Stimulated activated naive CD8-positive, alpha-beta T cell treated with anti-CD3 and anti-CD28 coated beads, Interleukin-15, Interleukin-2, amounts not matched to agents 100 ng/mL and 50 ng/mL, for 24 hours (primary cell): Measurements from ENCODE around the gene CHCHD4.

Experiments
- H3K27ac Mint-ChIP-seq: one replicate; pipeline ENCODE4 v1.8.0; 2021; ENCODE audit warnings: mild to moderate bottlenecking, mixed read lengths
- H3K27me3 Mint-ChIP-seq: one replicate; pipeline ENCODE4 v1.8.0; 2021; ENCODE audit warnings: mixed read lengths
- H3K36me3 Mint-ChIP-seq: one replicate; pipeline ENCODE4 v1.8.0; 2021; ENCODE audit warnings: low read depth, mixed read lengths
- H3K4me1 Mint-ChIP-seq: one replicate; pipeline ENCODE4 v1.8.0; 2021; ENCODE audit warnings: low read depth, mixed read lengths
- H3K4me3 Mint-ChIP-seq: one replicate; pipeline ENCODE4 v1.8.0; 2021; ENCODE audit warnings: mild to moderate bottlenecking, mixed read lengths
- H3K9me3 Mint-ChIP-seq: one replicate; pipeline ENCODE4 v1.8.0; 2021; ENCODE audit warnings: mixed read lengths

The CHCHD4 gene

GRCh38 chr3:14143271-14144225 is 18.9 kb upstream of the CHCHD4 start:
- Mint-ChIP-seq H3K9me3 (no peaks in the 10 kb centered on the region), H3K36me3 (peaks cover 43% of the 10 kb centered on the region), H3K27ac (peak overlapping the region; percentile 86), H3K27me3 (no peaks in the 10 kb centered on the region), H3K4me3 (peak overlapping the region; percentile 26), H3K4me1 (peaks cover 50% of the 10 kb centered on the region)

- H3K9me3 Mint-ChIP-seq: no peaks in the 10 kb centered on the region
- no peak overlapping the region for H3K4me3 Mint-ChIP-seq
- peaks cover 47% of the 10 kb centered on the region for H3K36me3 Mint-ChIP-seq
- H3K27ac Mint-ChIP-seq: peak overlapping the region; percentile 75
- no peaks in the 10 kb centered on the region for H3K27me3 Mint-ChIP-seq
- peaks cover 50% of the 10 kb centered on the region for H3K4me1 Mint-ChIP-seq
These were observed 18.0 kb upstream of the CHCHD4 start for GRCh38 chr3:14142567-14143270.

- no peak overlapping the region for H3K4me3 Mint-ChIP-seq
- H3K36me3 Mint-ChIP-seq: peaks cover 48% of the 10 kb centered on the region
These were observed 17.1 kb upstream of the CHCHD4 start for GRCh38 chr3:14141602-14142341.

GRCh38 chr3:14141144-14141543 is 16.5 kb upstream of the CHCHD4 start:
- peaks cover 44% of the 10 kb centered on the region for H3K36me3 Mint-ChIP-seq
- H3K4me3 Mint-ChIP-seq: no peak overlapping the region
- H3K4me1 Mint-ChIP-seq: peaks cover 50% of the 10 kb centered on the region
- no peak overlapping the region for H3K27ac Mint-ChIP-seq
- H3K9me3 Mint-ChIP-seq: no peaks in the 10 kb centered on the region
- H3K27me3 Mint-ChIP-seq: no peaks in the 10 kb centered on the region

More at GRCh38 chr3:14141602-14142341, 17.1 kb upstream of the CHCHD4 start:
- Mint-ChIP-seq H3K9me3 (no peaks in the 10 kb centered on the region), H3K27me3 (no peaks in the 10 kb centered on the region), H3K27ac (peak overlapping the region; percentile 75), H3K4me1 (peaks cover 50% of the 10 kb centered on the region)

GRCh38 chr3:14140668-14141067 is 16.0 kb upstream of the CHCHD4 start:
- peaks cover 50% of the 10 kb centered on the region for H3K4me1 Mint-ChIP-seq
- H3K4me3 Mint-ChIP-seq: no peak overlapping the region
- no peak overlapping the region for H3K27ac Mint-ChIP-seq
- peaks cover 49% of the 10 kb centered on the region for H3K36me3 Mint-ChIP-seq
- no peaks in the 10 kb centered on the region for H3K27me3 Mint-ChIP-seq
- no peaks in the 10 kb centered on the region for H3K9me3 Mint-ChIP-seq

- Mint-ChIP-seq H3K36me3 (peaks cover 49% of the 10 kb centered on the region), H3K4me3 (no peak overlapping the region), H3K27me3 (no peaks in the 10 kb centered on the region), H3K9me3 (no peaks in the 10 kb centered on the region), H3K4me1 (peaks cover 43% of the 10 kb centered on the region), H3K27ac (no peak overlapping the region)
These were observed 15.1 kb upstream of the CHCHD4 start for GRCh38 chr3:14139771-14140170.

- no peak overlapping the region for H3K27ac Mint-ChIP-seq
- H3K4me1 Mint-ChIP-seq: peaks cover 36% of the 10 kb centered on the region
- no peaks in the 10 kb centered on the region for H3K27me3 Mint-ChIP-seq
- no peak overlapping the region for H3K4me3 Mint-ChIP-seq
- H3K9me3 Mint-ChIP-seq: no peaks in the 10 kb centered on the region
- peaks cover 52% of the 10 kb centered on the region for H3K36me3 Mint-ChIP-seq
These were observed 14.4 kb upstream of the CHCHD4 start for GRCh38 chr3:14138878-14139655.

- Mint-ChIP-seq H3K4me3 (no peak overlapping the region), H3K4me1 (peaks cover 29% of the 10 kb centered on the region), H3K9me3 (no peaks in the 10 kb centered on the region), H3K27ac (no peak overlapping the region), H3K27me3 (no peaks in the 10 kb centered on the region), H3K36me3 (peaks cover 55% of the 10 kb centered on the region)
These were observed 13.6 kb upstream of the CHCHD4 start for GRCh38 chr3:14138109-14138877.

- H3K4me3 Mint-ChIP-seq: no peak overlapping the region
- H3K27me3 Mint-ChIP-seq: no peaks in the 10 kb centered on the region
- no peak overlapping the region for H3K27ac Mint-ChIP-seq
- H3K36me3 Mint-ChIP-seq: peaks cover 61% of the 10 kb centered on the region
- peaks cover 21% of the 10 kb centered on the region for H3K4me1 Mint-ChIP-seq
- no peaks in the 10 kb centered on the region for H3K9me3 Mint-ChIP-seq
These were observed 12.8 kb upstream of the CHCHD4 start for GRCh38 chr3:14137445-14137844.

GRCh38 chr3:14137004-14137403 is 12.3 kb upstream of the CHCHD4 start:
- Mint-ChIP-seq H3K4me1 (peaks cover 16% of the 10 kb centered on the region), H3K36me3 (peaks cover 59% of the 10 kb centered on the region), H3K4me3 (no peak overlapping the region), H3K27me3 (no peaks in the 10 kb centered on the region), H3K27ac (no peak overlapping the region), H3K9me3 (no peaks in the 10 kb centered on the region)

- Mint-ChIP-seq H3K27me3 (no peaks in the 10 kb centered on the region), H3K27ac (no peak overlapping the region), H3K36me3 (peaks cover 65% of the 10 kb centered on the region), H3K4me1 (peaks cover 4% of the 10 kb centered on the region), H3K4me3 (no peak overlapping the region), H3K9me3 (no peaks in the 10 kb centered on the region)
These were observed 10.9 kb upstream of the CHCHD4 start for GRCh38 chr3:14135581-14135980.

GRCh38 chr3:14134291-14134690 is 9.6 kb upstream of the CHCHD4 start:
- Mint-ChIP-seq H3K27me3 (no peaks in the 10 kb centered on the region), H3K4me3 (no peak overlapping the region), H3K9me3 (no peaks in the 10 kb centered on the region), H3K36me3 (peaks cover 65% of the 10 kb centered on the region), H3K27ac (no peak overlapping the region), H3K4me1 (no peaks in the 10 kb centered on the region)

- H3K27ac Mint-ChIP-seq: no peak overlapping the region
- H3K27me3 Mint-ChIP-seq: no peaks in the 10 kb centered on the region
- no peaks in the 10 kb centered on the region for H3K9me3 Mint-ChIP-seq
- H3K4me3 Mint-ChIP-seq: no peak overlapping the region
- H3K4me1 Mint-ChIP-seq: no peaks in the 10 kb centered on the region
- H3K36me3 Mint-ChIP-seq: peaks cover 69% of the 10 kb centered on the region
These were observed 9.2 kb upstream of the CHCHD4 start for GRCh38 chr3:14133876-14134275.
